ENCODE data around the gene AATK.

Gene AATK

DNA sequence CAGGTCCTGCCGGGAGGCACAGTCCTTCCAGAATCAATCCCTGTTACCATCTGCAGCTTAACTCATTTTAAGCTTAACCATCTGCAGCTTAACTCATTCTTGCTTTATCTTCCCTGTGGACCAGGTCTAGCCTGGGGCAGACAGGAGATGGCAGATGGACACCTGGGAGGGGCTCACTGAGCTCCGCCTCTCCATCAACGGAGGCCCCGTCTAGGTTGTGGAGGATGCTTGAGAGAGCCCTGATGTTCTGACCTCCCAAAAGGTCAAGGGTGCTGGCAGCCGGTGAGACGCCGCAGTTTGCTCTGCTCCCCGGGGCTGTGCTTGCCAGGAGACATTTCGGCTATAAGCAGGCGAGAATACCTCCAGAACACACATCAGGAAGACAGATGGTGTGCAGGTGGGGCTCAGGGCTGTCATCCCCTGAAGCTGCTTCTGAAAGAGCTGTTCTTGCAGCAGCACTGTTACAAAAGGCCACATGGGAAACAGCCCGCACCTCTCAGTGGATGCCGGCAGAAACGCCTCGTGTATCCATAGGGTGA, 89.8 kb downstream of the AATK start:
- in situ Hi-C loops (cut with HindIII; ENCODE audit: low sequenced_read_pairs): no loop called here

DNA sequence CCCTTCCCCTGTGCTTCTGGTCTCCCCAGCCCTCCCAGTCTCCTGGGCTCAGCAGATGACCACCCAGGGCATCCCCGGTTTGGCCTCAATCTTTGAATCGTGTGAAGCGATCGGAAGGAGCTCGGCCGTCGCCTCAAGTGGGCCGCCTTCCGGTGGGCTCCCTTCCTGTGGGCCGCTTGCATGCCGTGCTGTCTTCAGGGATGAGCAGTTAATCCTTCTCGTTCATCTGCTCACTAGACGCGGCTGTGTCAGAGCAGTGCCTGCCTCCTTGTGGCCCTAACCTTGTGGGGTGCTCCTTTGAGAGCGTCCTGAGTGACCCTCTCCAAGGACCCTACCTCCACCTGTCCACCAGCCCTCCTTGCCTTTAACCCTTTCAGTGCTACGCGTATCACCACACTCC, 90.7 kb downstream of the AATK start:
- in situ Hi-C loops (cut with HindIII; ENCODE audit: low sequenced_read_pairs): no loop called here

DNA sequence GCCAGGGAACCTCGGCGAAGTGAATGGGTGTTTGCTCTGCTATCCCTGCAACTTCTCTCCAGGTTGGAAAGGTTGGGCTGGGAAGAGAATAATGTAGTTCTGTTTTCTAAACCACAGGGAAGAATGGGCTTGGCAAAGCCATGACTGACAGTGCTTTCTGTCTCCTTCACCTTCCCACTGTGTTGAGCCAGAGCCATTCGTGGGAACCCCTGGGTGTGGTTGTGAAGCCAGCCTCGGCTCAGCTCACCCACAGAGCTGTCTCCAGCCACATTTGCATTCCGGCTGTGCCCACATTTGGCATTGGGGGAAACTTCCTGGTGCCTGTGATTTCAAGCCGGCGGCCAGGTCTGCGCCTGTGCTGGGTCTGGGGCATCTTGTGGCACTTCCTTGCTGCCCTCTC, 91.1 kb downstream of the AATK start:
- in situ Hi-C loops (cut with HindIII; ENCODE audit: low sequenced_read_pairs): no loop called here

DNA sequence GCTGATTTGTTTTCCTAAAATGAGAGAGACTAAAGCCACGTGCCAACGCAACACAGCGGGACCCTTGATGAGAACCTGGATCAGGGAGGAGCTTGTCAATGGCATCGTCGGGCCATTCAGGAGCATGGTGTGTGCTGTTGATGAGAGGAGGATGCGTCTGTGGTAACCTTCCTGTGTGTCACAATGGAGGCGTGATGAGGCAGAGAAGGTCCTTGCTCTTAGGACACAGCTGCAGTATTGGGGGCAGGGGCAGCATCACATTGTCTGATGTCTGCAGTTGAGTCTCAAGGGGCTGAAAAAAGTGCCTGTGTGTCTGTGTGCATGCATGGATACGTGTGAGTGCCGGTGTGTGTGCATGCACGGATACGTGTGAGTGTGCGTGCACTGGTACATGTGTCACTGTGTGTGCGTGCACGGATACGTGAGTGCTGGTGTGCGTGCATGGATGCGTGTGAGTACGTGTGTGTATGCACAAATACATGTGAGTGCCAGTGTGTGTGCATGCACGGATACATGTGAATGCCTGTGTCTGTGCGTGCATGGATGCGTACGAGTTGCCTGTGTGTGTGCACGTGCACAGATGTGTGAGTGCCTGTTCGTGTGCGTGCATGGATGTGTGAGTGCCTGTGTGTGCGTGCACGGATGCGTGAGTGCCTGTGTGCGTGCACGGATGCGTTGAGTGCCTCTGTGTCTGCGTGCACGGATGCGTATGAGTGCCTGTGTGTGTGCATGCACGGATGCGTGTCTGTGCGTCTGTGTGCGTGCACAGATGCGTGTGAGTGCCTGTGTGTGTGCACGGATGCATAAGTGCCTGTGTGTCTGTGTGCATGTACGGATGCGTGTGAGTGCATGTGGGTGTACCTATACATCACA, 91.8 kb downstream of the AATK start:
- in situ Hi-C loops (cut with HindIII; ENCODE audit: low sequenced_read_pairs): no loop called here

DNA sequence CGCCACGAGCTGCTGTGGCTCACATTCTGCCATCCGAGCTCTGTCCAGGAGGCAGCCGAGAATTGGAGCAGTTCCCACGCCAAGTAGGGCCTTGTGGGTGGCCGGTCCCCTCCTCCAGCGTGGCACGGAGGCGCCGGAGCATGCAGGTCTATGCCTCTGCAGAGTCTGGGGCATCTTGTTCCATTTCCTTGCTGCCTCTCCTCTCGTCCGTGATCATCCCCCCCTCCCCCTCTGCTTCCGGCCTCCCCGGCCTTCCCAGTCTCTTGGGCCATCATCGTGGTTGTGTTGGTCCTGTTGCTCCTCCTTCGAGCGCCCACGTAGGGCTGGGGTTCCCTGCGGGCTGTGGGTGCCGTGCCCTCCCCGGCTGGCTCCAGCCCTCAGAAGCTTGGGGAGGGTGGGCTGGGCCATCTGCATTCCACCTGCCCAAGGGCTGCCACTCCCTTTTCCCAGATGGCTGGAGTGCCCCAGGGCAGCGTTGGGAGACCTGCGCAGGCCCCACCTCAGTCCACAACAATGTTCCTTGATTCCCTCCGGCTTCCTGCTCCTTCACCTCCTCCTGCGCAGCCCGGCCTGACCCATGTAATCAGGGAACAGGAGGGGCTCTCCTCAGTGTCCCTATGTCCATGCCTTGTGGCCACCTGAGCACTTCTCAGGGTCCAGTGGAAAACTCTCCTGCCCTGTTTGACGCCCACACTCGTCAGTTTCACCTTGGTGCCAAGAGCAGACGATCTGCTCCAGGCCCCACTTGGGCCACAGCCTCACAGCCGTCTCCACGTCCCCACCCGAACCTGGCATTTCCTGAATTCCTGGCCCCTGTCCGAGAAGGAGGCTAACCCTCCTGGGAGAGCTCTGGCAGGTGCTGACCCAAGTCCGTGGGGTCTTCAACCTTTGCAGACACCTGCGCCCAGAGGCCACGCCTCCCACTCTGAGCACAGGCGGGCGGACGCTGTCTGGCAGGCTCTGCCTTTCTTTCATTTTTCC, 94.0 kb downstream of the AATK start:
- in situ Hi-C loops (cut with HindIII; ENCODE audit: low sequenced_read_pairs): no loop called here

DNA sequence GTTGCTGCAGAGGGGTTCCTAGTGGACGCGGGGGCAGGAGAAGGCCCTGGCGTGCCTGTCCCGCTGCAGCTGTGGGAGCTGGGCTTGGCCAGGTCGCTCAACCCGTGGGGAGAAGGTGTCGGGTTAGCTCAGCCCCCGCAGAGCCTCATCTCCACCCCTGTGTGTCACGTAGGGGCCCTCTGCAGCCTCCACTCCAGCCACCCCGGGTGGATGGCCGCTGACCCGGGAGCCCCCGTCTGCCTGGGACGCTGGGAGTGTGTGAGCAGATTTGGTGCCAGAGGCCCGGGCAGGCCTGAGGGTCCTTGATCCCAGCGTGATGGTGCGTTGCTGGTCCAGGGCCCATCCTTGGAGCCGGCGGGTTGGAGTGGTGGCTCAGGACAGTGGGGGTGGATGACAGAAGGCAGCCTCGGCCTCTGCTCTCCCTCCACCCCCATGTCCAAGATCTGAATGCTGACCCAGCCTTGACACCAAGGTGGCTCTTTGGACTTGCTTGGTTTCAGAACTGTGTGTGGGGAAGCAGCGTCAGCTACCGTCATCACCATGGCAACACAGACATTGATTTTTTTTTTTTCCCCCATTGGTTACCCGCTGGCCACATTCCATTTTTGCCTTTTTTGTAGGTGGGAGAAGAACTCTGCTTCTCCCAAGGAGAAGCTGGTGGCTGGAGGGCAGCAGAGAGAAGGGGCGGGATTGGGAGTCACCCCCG, 95.3 kb downstream of the AATK start:
- in situ Hi-C loops (cut with HindIII; ENCODE audit: low sequenced_read_pairs): no loop called here

DNA sequence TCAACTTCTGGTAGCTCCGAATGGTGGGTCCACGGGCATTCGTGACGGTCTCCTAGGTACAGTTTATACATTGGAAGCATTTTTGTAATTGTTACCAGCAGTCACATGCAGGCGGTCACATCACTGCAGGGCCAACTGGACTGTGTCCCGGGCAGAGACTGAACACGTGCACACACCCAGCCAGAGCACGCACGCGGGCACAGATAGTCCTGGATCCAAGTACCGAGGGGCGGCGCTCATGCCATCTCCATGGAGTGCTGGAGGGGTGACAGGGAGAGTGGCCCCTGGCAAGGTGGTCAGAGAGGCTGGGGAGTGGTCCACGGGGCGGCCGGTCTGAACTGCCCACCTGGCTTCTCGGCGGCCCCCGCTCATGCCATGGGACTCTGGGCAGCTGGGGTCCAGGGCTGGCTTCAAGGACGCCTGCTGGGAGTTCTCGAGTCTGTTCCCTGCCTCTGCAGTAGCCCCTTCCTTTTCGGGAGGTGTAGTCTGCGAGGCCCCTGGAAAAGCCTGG, 96.8 kb downstream of the AATK start:
- in situ Hi-C loops (cut with HindIII; ENCODE audit: low sequenced_read_pairs): no loop called here

DNA sequence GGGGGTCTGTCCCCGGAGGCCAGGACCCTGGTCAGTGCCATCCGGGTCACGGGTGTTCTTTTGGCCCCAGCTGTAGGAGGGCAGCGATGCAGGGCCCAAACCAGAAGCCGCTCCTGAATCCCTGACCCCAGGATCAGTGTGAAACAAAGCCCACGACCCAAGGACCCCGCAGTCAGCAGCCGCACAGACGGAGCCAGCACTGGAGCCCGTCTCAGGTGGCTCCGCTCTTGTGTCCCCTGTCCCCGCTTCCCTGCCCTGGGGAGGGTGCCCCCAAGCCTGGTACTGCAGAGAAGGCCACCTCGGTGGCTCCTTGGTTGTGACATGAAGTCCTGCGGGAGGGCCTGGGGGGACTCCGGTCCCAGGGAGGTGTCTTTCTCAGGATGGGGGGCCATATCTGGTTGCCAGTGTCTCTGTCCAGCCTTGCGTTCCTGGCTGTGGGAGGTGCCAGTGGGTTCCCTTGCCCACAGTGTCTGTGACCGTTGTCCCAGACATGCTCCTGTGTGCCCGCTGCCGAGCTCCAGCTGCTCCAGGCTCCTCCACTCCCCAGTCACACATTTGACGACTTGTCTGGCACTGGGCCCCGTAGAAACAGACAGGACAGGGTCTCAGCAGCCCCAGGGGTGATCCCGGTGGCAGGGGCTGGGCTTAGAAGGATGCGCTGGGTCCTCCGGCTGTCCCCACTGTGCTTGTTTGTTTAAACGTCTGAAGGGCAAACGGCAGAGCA, 97.4 kb downstream of the AATK start:
- in situ Hi-C loops (cut with HindIII; ENCODE audit: low sequenced_read_pairs): no loop called here

DNA sequence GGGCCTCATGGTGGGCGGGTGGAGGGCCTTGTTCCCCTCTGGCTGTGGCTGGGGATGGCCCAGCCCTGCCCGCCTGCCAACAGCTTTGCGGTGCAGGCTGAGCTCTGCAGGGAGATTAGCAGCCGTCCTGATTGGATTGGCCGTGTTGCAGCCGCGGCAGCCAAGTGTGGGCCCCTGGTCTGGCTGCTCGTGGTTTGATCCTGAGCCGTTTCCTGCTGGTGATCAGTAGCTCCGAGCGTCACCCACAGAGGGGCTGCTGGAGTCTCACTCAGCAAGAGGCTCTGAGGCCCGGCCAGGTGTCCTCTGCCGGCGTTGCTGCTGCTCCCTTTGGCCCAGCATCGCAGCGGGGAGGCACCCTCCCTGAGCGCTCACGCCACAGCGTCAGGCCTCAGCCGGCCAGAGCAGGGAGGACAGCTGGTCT, 98.6 kb downstream of the AATK start:
- in situ Hi-C loops (cut with HindIII; ENCODE audit: low sequenced_read_pairs): no loop called here

Data from DLD1 (cell line).